NCI-H1417 (cell line): ENCODE results near the gene DDAH1.

Source experiments
- DNase-seq, 3 experiments: peaks; one replicate each; lab custom pipeline; 2025; lab: John Stamatoyannopoulos, UW

Gene DDAH1

DNA sequence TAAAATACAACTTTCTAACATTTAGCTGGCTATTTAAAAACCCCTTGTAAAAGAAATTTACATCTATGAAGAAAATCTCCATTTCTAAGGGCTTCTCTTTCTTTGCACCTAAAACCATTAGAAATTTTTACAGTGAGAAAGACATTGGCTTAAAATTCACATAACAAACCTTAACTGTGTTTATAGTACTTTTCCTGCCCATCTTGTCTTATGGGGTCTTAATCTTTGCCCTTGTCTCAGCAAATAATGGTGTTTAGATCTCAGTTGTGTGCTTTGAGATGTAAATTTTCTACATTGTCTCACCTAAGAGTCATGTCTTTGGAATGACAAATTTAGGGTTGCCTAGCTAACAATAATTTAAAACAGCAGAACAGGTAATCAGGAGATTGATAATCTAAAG lies 71.5 kb downstream of the DDAH1 start:
- no peak for DNase-seq

DNA sequence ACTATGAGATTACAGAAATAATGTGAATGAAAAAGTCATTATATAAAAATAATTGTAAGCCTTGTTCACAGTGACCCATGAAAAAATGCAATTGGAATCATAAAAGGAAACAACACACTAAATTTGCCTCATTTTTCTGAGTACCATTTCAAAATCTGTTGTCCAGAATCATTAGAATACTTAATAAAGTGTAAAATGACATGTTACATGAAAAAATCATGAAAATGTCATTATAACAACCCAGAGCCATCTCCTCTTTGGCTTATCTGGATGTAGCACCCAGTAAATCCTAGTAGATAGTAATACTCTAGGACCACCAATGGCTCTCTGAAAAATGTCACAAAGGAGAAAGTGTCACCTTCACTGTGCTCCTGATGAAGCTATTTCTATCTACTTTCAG lies 76.5 kb downstream of the DDAH1 start:
- no peak for DNase-seq

GRCh38 chr1:85387781-85388180 lies 77.2 kb downstream of the DDAH1 start:
- DNase-seq: no peak

DNA sequence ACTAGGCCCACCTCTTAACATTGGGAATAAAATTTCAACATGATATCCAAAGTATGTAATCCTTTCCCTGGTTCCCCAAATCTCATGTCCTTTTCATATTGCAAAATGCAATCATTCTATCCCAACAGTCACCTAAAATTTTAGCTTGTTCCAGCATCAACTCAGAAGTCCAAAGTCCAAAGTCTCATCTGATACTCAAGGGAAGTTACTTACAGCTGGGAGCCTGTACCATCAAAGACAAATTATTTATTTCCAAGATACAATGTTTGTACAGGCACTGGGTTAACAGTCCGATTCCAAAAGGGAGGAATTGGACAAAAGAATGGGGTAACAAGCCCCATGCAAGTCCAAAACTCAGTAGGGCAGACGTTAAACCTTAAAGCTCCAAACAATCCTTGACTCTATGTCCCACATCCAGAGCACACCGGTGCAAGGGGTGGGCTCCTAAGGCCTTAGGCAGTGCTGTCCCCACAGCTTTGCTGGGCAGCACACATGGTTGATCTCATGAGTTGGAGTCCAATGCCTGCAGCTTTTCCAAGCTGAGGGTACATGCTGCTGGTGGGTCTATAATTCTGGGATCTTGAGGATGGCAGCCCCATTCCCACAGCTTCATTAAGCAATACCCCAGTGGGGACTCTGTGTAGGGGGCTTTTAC lies 78.8 kb downstream of the DDAH1 start:
- DNase-seq: no peak

DNA sequence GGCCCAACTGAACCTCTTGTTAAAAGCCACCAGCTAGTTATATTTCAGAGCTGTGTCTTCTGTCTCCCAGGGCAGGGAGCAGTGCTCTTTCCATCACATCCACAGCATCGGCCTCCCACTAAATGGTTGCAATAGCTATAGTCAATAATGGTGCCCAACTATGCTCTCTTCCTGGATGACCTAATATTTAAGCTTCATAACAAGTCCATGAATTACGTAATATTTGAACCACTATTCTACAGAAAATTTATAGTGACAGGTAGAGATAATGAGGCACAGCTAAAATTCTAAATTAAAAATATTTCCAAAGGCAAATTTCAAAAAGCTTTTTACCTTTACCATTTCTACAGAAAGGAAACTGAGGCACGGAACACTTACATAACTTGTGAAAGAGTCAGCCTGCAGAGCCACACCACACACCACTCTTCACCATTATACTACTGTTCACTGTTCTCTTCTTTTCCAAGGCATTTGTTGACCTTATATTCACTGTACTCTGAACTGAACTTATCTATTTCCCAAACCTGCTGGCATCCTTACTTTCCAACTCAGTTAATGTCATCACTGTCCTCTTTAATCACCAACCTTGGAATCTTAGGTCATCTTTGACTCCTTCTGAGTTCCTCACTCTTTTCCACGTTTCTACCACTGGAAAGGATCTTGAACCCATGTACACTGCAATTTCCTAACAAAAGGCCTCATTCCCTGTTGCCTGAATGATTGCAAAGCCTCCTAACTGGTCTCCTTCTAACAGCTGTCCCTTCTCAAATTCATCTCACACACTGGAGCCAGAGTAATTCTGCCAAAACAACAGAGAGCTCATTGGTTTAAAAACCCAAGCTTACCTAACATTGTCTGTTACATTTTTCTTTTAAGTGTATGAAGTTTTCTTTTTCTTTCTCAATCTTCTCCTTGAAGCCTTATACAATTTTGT lies 85.5 kb downstream of the DDAH1 start:
- no peak for DNase-seq

- DNase-seq: no peak
Measured at GRCh38 chr1:85378534-85378933, 86.4 kb downstream of the DDAH1 start.

GRCh38 chr1:85376356-85376755 lies 88.6 kb downstream of the DDAH1 start:
- DNase-seq: no peak

- no peak for DNase-seq
Measured at GRCh38 chr1:85375493-85375892, 89.5 kb downstream of the DDAH1 start.

DNA sequence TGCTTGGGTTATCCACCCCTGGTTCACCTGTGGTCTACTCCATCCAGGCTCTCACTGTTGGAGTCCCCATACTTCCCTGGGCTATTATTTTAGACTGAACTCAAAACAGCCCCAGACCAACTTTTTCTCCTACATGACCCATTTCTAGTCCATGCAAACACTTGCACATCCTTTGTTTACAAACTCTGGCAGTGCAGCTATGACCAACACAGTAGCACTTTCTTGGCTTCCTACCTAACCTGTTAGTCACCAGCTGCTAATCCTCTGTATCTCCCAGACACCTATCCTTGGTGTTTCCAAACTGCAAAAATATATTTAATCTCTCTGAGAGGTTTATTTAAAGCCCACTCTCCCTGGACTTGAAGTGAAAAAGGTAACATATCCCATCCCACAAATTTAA lies 90.8 kb downstream of the DDAH1 start:
- no peak for DNase-seq

- DNase-seq: no peak
Measured at GRCh38 chr1:85373378-85373708, 91.6 kb downstream of the DDAH1 start.

DNA sequence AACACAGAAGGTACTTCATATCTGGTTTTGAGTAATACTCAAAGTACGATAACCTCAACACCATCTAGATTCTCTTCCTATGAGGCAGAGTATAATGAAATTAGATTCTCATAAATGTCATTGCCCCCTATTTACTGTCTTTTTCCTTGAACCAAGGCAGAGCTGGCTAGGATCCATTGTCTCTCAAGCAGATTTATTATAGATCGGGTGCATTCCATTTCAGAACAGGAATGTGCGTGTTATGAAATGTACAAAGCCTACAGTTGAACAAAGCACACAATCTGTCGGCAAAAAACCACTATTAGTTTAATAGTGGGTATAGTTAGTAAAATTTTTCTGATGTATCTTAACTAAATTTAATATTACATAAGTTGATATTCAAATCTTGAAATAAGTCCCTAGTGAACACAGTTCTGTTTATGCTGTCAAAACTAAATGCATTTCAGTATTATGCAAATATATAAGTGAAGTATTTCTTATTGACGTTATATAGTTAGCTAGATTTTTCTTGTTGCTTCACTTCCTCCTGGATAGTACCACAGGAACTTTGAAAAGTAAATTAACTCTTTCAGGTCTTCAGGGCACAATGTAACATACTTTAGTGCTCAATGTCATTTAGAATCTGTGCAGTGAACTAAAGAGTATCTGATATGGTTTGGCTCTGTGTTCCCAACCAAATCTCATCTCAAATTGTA lies 92.1 kb downstream of the DDAH1 start:
- no peak for DNase-seq

DNA sequence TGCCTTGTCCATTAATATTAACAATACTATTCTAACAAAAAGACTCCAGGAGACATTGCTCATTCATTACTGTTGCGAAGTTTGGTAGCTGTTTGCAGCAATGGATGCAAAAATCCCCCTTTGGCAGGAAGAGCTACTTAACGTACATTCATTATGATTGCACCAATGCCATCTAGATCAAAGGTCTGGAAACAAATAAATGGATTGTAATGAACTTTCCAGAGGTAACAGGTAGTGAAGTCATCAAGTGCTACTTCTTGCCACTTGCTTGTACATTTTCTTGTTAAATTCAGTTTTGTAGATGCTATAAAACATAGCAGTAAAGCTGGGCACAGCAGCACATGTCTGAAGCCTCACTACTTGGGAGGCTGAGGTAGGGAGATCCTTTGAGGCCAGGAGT lies 93.9 kb downstream of the DDAH1 start:
- DNase-seq: no peak

DNA sequence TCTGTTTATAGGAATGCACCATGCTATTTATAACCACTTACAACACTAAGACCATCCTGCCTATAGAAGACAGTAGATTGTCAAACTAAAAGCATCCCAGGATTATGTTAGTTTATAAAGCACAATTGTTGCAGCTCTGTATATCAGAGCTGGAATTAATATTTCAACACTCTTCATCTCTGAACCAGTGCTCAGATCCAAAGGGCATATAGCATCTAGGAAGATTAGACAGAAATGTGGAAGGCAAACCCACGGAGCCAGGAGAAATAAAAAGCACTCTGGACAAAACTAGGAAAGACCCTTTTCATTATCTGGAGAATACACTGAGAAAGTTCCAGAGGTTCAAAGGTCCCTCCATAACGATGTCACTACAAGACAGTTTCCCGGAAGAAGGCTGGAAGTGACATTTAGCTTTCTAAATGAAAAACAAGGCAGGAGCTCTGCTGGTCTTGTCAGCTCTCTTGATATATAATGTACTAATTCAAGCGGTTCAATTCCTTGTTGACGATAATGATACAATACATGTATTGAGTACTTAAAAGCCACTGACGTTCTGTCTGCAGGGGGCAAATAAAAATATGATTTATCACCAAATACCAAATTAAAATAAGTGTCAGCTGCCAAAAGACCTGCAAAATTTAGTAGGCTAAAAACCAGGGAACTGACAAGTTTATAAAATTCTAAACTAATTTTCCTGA lies 96.7 kb downstream of the DDAH1 start:
- DNase-seq: peak in 1 of 3 experiments; percentile 25

DNA sequence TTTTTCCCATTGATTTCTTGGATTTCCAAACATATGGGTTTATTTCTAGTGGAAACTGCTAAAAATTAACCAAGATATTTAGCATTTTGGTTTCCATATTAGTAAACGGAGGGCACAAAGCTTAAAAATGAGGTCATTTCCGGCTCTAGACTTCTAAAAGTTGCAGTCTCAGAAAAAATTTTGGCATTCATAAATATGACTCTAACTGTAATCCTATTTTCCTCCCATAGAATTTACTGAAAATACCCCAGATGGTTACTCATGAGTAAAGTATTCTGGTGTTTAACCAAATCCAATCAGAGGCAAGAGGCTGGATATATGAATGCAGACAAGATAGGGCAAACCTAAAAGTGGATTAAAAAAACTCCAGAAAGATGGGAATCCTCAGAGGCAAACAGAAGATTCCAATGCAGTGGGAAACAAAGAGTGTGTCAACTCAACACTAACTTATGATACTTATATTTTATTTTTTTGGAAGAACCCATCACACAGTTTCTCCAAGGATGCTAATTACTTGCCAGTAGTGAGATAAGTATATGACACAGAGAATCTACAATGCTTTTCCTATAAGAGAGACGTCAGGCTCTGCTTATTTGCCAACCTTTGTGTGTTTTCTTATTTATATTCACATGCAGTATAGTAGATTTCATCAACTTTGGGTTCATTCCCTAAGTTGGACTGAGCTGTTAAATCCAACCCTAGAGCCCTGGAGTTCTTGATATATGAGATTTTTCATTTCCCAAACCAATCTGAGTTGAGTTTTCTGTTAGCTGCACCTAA lies 98.4 kb downstream of the DDAH1 start:
- no peak for DNase-seq

DNA sequence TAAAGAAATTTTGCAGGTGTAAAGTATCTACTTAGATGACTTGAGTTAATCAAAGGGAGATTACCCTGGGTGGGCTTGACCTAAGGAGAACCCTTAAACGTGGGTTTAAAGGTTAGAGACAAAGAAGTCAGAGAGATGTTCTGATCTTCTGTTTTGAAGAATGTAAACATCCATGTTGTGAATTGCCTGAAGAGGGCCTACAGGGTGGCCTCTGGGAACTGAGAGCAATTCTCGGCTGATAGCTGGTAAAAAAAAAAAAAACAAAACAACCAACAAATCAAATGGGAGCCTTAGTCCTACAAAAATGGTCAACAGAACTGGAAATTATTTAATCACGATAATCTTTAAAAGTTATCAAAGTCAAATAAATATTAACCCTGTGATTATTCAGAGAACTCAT lies 99.1 kb downstream of the DDAH1 start:
- DNase-seq: no peak

DNA sequence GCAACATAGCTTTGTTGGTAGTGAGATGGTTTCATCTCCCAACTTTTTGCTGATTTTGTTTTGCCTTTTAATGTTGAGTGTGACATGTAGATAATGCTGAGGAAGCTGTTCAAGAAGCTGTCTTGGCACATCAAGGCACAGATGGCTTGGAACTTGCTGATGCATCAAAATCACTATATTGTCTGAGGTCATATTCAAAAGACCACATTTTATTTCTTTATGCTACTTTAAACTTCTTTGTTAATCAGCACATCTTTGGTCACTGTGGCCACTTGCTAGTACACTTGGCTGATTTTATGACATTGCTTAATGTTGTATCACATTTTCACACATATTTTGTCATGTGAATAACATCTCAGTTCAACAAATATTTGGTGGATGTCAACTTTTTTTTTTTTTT lies 101.4 kb downstream of the DDAH1 start:
- DNase-seq: no peak

- DNase-seq: no peak
Measured at GRCh38 chr1:85363092-85363491, 101.9 kb downstream of the DDAH1 start.

DNA sequence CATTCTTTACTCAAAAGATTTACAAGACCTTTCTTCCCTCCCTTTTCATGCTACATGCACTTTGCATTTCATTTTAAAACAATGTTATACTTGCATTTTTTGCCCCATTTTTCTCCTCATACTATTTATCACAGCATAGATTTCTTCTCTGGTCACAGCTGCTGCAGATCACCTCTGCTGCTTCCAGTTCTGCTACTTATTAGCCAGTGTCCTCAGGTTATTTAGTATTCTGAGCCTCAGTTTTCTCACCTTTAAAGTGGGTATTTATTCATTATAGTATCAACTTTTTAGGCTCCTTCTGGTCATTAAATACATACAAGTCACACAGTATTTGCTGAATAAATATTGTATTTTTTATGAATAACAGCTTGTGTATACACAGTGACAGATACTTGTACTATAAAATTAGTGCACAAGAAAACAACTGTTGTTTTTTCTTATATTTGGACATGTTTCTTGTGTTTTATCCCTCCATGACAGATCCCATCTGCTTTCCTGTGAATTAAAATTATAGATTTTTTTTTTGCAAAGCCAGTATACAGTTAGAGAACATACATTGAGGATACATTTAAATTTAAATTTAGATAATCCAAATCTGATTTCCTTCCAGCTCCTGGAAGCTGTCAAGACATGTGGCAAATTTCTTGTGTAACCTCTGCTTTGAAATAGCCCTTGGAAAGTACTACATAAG lies 103.2 kb downstream of the DDAH1 start:
- no peak for DNase-seq

DNA sequence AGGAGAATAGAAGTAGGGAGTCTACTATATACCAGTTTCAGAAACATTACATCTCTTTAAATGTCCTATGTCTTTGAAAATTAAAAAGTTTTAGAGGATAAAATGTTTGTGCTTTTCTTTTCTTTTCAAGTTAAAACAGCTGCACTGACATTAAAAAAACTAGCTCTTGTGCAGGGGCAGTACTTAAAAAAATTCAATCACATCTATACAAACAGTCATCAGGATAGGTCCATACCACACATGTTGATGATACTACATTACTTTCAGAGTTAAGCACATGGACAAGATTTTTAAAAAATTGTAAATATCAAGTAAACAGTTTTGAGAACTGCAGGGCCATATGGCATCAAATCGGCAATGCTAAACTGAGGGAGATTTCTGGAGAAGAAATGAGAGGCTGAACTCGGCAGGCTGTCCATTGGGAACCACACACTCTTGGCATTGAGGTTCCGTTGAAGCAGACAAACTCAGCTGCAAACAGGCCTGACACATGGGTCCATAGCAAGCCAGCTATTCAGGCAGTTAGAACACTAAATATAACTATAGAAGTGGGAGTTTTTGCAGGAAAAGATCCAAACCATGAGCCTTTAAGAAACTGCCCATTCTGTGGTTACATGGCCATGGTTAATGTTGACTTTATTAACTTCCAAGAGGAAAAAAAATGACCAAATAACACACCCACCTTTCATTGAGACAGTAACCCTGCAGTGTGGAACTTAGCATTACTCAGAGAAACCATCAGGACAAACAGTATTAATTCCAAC lies 104.0 kb downstream of the DDAH1 start:
- DNase-seq: no peak
